Endothelial cell of umbilical vein (primary cell): Measurements from ENCODE around the gene PPP4C. TPM values are rescaled to one million over a fixed set of nuclear protein-coding genes. Genes with fewer than 3 reads are reported as not detected.

ENCODE experiments used
- BruUV-seq: library from RNA; stranded (reverse); fragments of 400-500 nt; replicated peaks from 2 replicates; lab custom pipeline; 2021; lab: Mats Ljungman, UMichigan
- CTCF ChIA-PET: fragments of 300-600, 350-600 bp; sonication (Branson Sonifier 250); formaldehyde crosslinking; loops from one replicate; lab custom pipeline; 2021; ENCODE audit warnings: antibody characterized with exemption, inconsistent platforms; lab: Charles Lee
- POLR2A ChIA-PET: fragments of 300-600, 350-600 bp; sonication (Branson Sonifier 250); formaldehyde crosslinking; loops from one replicate; lab custom pipeline; 2021; ENCODE audit warnings: antibody characterized with exemption, inconsistent platforms; lab: Charles Lee
- DNase-seq: peaks from one replicate; pipeline ENCODE4 v3.0.0-alpha.2; 2011; ENCODE audit warnings: low read depth, low spot score
- FAIRE-seq: peaks from 2 replicates; lab custom pipeline; 2011; peaks lifted over from hg19 to GRCh38; lab: Jason Lieb, UNC
- H2AFZ ChIP-seq: 2 replicates; pipeline ENCODE4 v1.6.0; 2012; ENCODE audit warnings: low read depth, low read length, control low read depth, inconsistent platforms
- H3K27ac ChIP-seq: 2 replicates; pipeline ENCODE4 v1.5.1; 2011; ENCODE audit warnings: low read depth, mild to moderate bottlenecking, control low read depth, low read length, moderate library complexity; ENCODE audit not compliant: insufficient read depth
- H3K27me3 ChIP-seq, 2 experiments: 2 replicates each; pipeline versions ENCODE4 v1.6.0 to v1.6.1; 2011; ENCODE audit warnings: low read length in 2 of 2, mixed read lengths in 1 of 2; ENCODE audit not compliant: control insufficient read depth in 2 of 2, insufficient read depth in 2 of 2
- H3K36me3 ChIP-seq, 2 experiments: 2 replicates in 1 of 2; 3 replicates in 1 of 2; pipeline ENCODE4 v1.5.1; 2011; ENCODE audit warnings: low read length in 2 of 2, mild to moderate bottlenecking in 1 of 2, moderate library complexity in 1 of 2; ENCODE audit not compliant: control insufficient read depth in 2 of 2, insufficient read depth in 2 of 2; ENCODE audit errors: extremely low read depth in 1 of 2
- H3K4me1 ChIP-seq: 3 replicates; pipeline ENCODE4 v1.5.1; 2011; ENCODE audit warnings: mild to moderate bottlenecking, low read length; ENCODE audit not compliant: control insufficient read depth, insufficient read depth; ENCODE audit errors: extremely low read depth
- H3K4me2 ChIP-seq: 2 replicates; pipeline ENCODE4 v1.6.1; 2011; ENCODE audit warnings: low read length, control low read depth, mixed read lengths; ENCODE audit not compliant: insufficient read depth
- H3K4me3 ChIP-seq, 3 experiments: fragments of 200-600 bp in 1 of 3; sonication (generic), shearing (Covaris generic) in 1 of 3; replicated peaks in 1 of 3; 2 replicates each; pipeline ENCODE4 v1.5.1; 2011 to 2016; ENCODE audit warnings: control low read depth in 3 of 3, low read length in 3 of 3, mild to moderate bottlenecking in 2 of 3, inconsistent platforms in 1 of 3, low read depth in 1 of 3, moderate library complexity in 1 of 3; ENCODE audit not compliant: insufficient read depth in 1 of 3
- H3K79me2 ChIP-seq: 2 replicates; pipeline ENCODE4 v1.6.0; 2012; ENCODE audit warnings: low read length, inconsistent platforms; ENCODE audit not compliant: control insufficient read depth, insufficient read depth
- H3K9ac ChIP-seq: replicated peaks from 2 replicates; pipeline ENCODE3; 2011; ENCODE audit warnings: low read length, control low read depth; ENCODE audit not compliant: insufficient read depth; ENCODE audit errors: extremely low read depth
- H3K9me1 ChIP-seq: replicated peaks from 3 replicates; pipeline ENCODE4 v1.6.0; 2011; ENCODE audit warnings: mild to moderate bottlenecking, low read length; ENCODE audit not compliant: control insufficient read depth, insufficient read depth; ENCODE audit errors: extremely low read depth
- H3K9me3 ChIP-seq: replicated peaks from 2 replicates; pipeline ENCODE4 v1.5.1; 2012; ENCODE audit warnings: low read length, inconsistent platforms; ENCODE audit not compliant: control insufficient read depth, insufficient read depth
- H4K20me1 ChIP-seq: replicated peaks from 2 replicates; pipeline ENCODE3; 2011; ENCODE audit warnings: mild to moderate bottlenecking, low read length; ENCODE audit not compliant: control insufficient read depth, insufficient read depth; ENCODE audit errors: extremely low read depth
- CTCF ChIP-seq, 2 donors: IDR thresholded peaks; 1 replicate in 1 of 2; 2 replicates in 1 of 2; pipeline ENCODE4 v1.5.1; 2011; ENCODE audit warnings: low read length in 2 of 2, mild to moderate bottlenecking in 2 of 2, moderate library complexity in 2 of 2, control low read depth in 1 of 2, inconsistent platforms in 1 of 2, low read depth in 1 of 2; ENCODE audit not compliant: insufficient read depth in 1 of 2; ENCODE audit errors: extremely low read depth in 1 of 2
- EZH2 ChIP-seq: IDR thresholded peaks from 2 replicates; pipeline ENCODE4 v1.6.1; 2012; ENCODE audit warnings: borderline replicate concordance, low read depth, mild to moderate bottlenecking, moderate library complexity, low read length, inconsistent platforms; ENCODE audit not compliant: severe bottlenecking
- FOS ChIP-seq: IDR thresholded peaks from 2 replicates; pipeline ENCODE4 v1.6.1; 2011; ENCODE audit warnings: mild to moderate bottlenecking, low read length, moderate library complexity, borderline replicate concordance; ENCODE audit not compliant: insufficient read depth
- GATA2 ChIP-seq: IDR thresholded peaks from 2 replicates; pipeline ENCODE4 v1.7.0; 2011; ENCODE audit warnings: low read depth, mild to moderate bottlenecking, moderate library complexity, mixed read lengths, low read length; ENCODE audit not compliant: insufficient read length, insufficient read depth
- JUN ChIP-seq: IDR thresholded peaks from 2 replicates; pipeline ENCODE4 v1.6.1; 2011; ENCODE audit warnings: borderline replicate concordance, low read depth; ENCODE audit not compliant: insufficient read length, insufficient read depth
- MAX ChIP-seq: IDR thresholded peaks from 2 replicates; pipeline ENCODE4 v1.6.1; 2011; ENCODE audit not compliant: insufficient read depth, insufficient read length
- MYC ChIP-seq: IDR thresholded peaks from one replicate; pipeline ENCODE4 v1.6.1; 2011; ENCODE audit warnings: mild to moderate bottlenecking, low read depth, low read length
- POLR2A ChIP-seq: IDR thresholded peaks from 2 replicates; pipeline ENCODE4 v1.6.1; 2012; ENCODE audit warnings: low read depth, mild to moderate bottlenecking, control low read depth, low read length
- POLR2AphosphoS5 ChIP-seq: IDR thresholded peaks from 2 replicates; pipeline ENCODE4 v1.6.1; 2012; ENCODE audit warnings: low read depth, mild to moderate bottlenecking, control low read depth, low read length, moderate library complexity; ENCODE audit not compliant: insufficient read depth
- dilution Hi-C: fragments of 300-500 bp; cut with MboI; formaldehyde crosslinking; loops from one replicate; pipeline ENCODE4 v1.15.0; 2019; ENCODE audit warnings: low sequenced_read_pairs; ENCODE audit not compliant: extremely low pct_ligation_motif_present
- intact Hi-C: fragments of 100-400 bp; cut with micrococcal nuclease; formaldehyde crosslinking; loops from one replicate; pipeline ENCODE4 v1.10.0; 2022
- polyA plus RNA-seq, 4 experiments: library from polyadenylated mRNA; depleted of rRNA in 3 of 4; stranded (reverse) in 3 of 4; unstranded in 1 of 4; fragments of >200 nt; gene quantifications; 2 replicates each; pipeline versions ENCODE4 v1.2.1 to v1.2.3, GENCODE V29; 2011 to 2012; ENCODE audit warnings: missing spikeins in 1 of 4
- total RNA-seq: library from RNA; stranded (reverse); gene quantifications from 2 replicates; pipeline ENCODE4 v1.2.3, GENCODE V29; 2021

PPP4C gene
- total and polyA plus RNA-seq, 2 donors (not counting 3 experiments of a cell fraction or from before 2014, with no cell fraction given) = 167 to 327 TPM

GRCh38 chr16:30127993-30128392 lies 52.2 kb downstream of the PPP4C start:
- BruUV-seq = no TSS peak
- H3K9me1 ChIP-seq = no peaks in the 10 kb centered on the region
- H2AFZ ChIP-seq = no peak overlapping the region
- intact Hi-C loops = no loop called here
- H3K9me3 ChIP-seq = no peaks in the 10 kb centered on the region
- ChIA-PET POLR2A (no interaction called here), CTCF (no interaction called here)
- no peak overlapping the region for H3K4me2 ChIP-seq
- DNase-seq (no peak), FAIRE-seq (no peak)
- H3K4me3 ChIP-seq = no peak overlapping the region
- no peak overlapping the region for H3K27ac ChIP-seq
- TF ChIP-seq JUN (no peak), FOS (no peak), MYC (no peak), POLR2A (no peak), CTCF (IDR thresholded peaks at IDR 0.05; ENCODE audit: extremely low read depth in 1 of 2, insufficient read depth in 1 of 2, low read depth in 1 of 2, low read length in 2 of 2) (no peak), GATA2 (no peak), POLR2AphosphoS5 (no peak), EZH2 (no peak), MAX (no peak)
- no peaks in the 10 kb centered on the region for H3K27me3 ChIP-seq
- no peaks in the 10 kb centered on the region for H3K4me1 ChIP-seq
- no peaks in the 10 kb centered on the region for H4K20me1 ChIP-seq
- dilution Hi-C loops = no loop called here
- H3K79me2 ChIP-seq = no peaks in the 10 kb centered on the region
- no peaks in the 10 kb centered on the region for H3K36me3 ChIP-seq
- H3K9ac ChIP-seq = no peak overlapping the region
